GM04503 (cell line): ENCODE data around the gene ATXN1.

Experiments used
- DNase-seq: peaks from one replicate; pipeline ENCODE4 v3.0.0-alpha.2; 2012; ENCODE audit warnings: low read depth

Gene ATXN1

GRCh38 chr6:16358531-16359138, 402.6 kb downstream of the ATXN1 start:
- DNase-seq = no peak

- no peak for DNase-seq
Observed at GRCh38 chr6:16355699-16356446, 405.4 kb downstream of the ATXN1 start.

GRCh38 chr6:16355238-16355637, 406.0 kb downstream of the ATXN1 start:
- no peak for DNase-seq

DNA sequence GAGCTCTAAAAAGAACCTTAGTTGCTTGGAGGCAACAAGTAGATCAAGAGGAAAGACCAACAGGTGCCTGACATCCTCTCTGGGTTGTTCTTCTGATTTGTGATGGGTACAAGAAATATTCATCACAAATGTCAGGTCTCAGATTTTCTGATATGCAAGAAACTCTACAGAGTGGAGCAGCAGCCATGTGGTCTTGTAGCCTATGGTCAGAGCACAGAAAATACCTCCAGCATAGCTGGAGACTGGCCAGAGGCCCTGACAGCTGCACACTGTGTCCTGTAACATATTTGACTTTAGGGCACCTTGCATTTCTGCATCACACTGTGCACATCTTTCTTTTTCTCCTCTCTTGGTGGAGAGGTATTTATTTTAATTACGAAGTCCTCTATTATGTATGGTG, 406.6 kb downstream of the ATXN1 start:
- no peak for DNase-seq

DNA sequence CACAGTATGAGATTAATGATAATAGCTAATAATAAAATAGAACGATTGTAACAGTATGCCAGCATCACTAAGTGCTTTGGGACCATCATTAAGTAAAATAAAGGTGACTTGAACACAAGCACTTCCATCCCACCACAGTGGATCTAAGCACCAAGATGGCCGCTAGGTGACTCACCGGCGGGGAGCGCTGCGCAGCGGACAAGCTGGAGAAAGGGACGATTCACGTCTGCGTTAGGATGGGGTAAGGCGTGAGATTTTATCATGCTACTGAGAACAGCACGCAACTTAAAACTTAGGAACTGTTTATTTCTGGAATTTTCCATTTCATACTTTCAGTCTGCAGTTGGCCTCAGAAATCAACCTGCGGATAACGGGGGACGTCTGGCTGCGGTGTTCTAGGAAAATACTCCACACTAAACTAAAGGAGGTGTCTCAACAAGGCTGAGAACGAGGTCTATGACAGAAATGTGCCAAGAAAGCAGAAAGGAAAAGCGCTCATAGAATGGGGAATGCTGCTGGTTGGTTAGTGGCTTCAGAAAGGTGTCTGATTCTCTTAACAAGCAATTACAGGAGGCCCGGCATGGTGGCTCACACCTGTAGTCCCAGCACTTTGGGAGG, 408.3 kb downstream of the ATXN1 start:
- no peak for DNase-seq

DNA sequence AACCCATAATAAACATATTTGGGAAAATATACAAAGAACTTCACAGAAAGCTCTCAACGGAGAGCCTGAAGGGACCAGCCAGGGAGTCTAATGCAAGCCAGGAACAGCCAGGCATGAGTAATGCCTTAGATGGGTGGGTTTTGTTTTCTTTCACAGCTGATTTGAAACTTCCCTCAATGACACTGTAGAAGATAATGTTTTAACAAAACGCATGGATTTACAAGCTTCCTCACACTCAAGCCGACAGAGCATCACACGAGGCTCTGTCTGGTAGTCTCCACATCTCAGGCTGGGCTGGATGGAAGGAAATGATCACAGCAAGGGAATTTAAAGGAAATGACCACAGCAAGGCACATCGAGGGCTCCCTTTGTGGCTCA, 409.0 kb downstream of the ATXN1 start:
- DNase-seq = no peak

- no peak for DNase-seq
Observed at GRCh38 chr6:16349544-16349943, 411.7 kb downstream of the ATXN1 start.

GRCh38 chr6:16346831-16347230, 414.4 kb downstream of the ATXN1 start:
- no peak for DNase-seq

DNA sequence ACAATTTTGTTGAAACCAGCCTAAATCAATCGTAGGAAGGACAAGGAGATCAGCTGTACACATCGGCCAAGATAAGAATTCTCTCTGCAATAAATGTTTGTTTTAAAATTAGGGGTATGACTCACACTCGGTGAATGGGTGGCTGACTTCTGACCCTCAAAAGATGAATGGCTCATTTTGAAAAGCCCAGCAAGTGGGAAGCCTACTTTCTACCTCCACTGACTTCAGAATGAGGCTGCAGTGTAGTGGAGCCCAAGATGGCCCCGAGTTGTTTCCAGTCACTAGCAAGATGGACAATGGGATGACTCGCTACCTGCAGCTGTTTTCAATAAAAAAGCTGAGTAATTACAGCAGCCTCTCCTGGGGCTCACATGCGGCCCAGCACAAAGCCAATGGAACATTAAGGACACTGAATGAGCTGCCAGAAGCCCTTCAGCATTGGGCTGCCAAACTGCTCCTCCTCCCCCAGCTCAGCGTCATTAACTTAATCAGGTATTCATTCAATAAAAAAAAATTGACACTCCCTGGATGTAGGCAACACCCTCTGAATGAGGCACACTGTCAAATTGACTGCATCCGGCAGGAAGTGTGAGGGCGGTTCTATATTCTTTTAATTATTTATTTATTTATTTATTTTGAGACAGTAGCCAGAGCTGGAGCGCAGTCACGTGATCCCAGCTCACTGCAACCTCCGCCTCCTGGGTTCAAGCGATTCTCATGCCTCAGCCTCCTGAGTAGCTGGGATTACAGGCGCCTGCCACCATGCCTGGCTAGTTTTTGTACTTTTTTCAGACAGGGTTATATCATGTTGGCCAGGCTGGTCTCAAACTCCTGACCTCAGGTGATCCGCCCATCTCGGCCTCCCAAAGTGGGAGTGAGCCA, 415.6 kb downstream of the ATXN1 start:
- peak; percentile 90 for DNase-seq

DNA sequence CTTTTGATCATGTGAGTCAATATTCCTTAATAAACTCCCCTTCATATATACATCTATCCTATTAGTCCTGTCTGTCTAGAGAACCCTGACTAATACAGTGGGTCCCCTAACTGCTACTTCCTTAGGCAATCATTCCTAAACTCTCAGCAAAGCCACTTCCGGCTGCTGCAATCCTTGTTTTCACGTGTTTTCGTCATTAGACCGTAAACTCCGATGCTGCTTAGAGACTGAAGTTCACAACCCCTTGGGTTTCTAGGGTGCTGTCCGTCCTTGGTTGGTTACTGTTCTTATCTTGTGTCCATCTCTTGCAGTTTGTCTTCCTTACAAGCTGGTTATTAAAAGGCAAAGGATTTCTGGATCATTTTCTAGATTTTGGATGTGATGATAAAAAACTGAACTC, 416.5 kb downstream of the ATXN1 start:
- DNase-seq = peak; percentile 76

DNA sequence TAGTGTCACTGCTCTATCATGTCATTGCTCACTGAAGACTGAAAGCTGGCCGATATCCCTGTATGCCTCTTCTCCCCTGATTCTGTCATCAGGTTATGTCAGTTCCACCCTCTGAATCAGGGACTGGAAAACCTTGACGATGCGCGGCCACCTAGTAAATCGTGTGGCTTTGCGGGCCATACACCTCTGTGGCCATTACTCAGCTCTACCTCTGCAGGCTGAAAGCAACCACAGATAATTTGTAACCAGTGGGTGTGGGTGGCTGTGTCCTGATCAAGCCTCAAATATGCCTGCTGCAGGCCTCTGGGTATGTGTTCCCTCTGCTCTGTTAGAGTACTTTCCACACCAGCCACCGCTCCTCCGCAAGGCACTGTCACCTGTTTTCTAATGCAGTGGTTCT, 417.7 kb downstream of the ATXN1 start:
- DNase-seq = no peak

GRCh38 chr6:16339265-16339587, 422.0 kb downstream of the ATXN1 start:
- DNase-seq = no peak

GRCh38 chr6:16338577-16339264, 422.5 kb downstream of the ATXN1 start:
- peak; percentile 99 for DNase-seq

- peak; percentile 90 for DNase-seq
Observed at GRCh38 chr6:16337295-16337975, 423.8 kb downstream of the ATXN1 start.

- no peak for DNase-seq
Observed at GRCh38 chr6:16336911-16337294, 424.4 kb downstream of the ATXN1 start.

DNA sequence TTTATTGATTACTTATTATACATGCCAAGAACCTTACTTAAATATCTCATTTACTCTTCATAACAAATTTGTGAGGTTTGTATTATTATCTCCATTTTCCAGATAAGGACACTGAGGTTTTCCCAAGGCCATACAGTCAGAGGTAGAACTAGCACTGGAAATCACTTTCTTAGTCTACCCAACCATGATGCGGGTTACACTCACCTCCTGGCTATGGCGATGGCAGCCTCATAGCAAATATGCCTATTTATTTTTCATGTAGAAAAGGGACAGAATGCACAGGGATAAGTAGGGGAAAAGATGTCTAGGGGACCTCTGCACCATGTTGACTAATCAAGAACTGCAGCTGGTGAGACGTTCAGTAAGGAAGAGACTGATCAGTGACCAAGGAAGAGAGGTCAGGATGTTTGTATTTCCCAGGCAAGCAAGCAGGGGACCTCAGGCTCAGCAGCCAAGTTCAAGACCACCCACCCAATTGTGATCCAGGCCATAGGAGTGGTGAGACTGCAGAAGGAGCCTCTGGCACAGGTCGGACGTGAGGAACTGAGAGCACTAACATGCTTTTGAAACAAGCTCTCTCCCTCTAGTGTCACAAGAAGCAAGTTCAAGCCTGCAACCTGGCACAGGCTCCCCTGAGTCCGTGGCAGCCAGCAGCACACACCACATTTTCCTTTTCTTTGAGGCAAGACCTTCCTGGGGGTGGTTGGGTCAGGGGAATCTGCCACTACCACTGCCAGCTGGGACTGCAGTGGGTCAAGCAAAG, 425.0 kb downstream of the ATXN1 start:
- no peak for DNase-seq

GRCh38 chr6:16335176-16335575, 426.1 kb downstream of the ATXN1 start:
- DNase-seq = no peak

GRCh38 chr6:16334671-16335070, 426.6 kb downstream of the ATXN1 start:
- DNase-seq = peak; percentile 85

DNA sequence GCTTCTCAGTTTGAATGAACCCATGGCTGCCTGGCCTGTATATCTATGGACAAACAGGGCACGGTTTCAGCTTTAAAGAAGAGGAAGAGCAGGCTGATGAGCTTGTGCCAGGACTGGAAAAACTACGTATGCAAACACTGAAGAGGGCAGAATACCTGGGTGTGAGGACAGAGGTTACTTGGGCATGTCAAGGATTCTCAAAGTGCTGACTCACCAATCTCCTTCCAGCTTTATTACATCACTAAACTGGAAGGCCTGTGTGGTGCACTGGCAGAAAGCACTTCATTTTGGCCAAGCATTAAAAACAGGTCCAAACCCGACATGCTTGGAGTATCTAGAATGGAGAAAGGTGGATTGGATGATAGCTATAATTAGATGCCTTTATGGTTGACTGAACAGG, 427.7 kb downstream of the ATXN1 start:
- no peak for DNase-seq

GRCh38 chr6:16332175-16332542, 429.1 kb downstream of the ATXN1 start:
- no peak for DNase-seq
